ENCODE results near the gene SLC17A6. TPM values are rescaled to one million over a fixed set of nuclear protein-coding genes. Genes with fewer than 3 reads are reported as not detected.

The SLC17A6 gene
- total RNA-seq, 1 experiment from 2014 or later, result not detected

DNA sequence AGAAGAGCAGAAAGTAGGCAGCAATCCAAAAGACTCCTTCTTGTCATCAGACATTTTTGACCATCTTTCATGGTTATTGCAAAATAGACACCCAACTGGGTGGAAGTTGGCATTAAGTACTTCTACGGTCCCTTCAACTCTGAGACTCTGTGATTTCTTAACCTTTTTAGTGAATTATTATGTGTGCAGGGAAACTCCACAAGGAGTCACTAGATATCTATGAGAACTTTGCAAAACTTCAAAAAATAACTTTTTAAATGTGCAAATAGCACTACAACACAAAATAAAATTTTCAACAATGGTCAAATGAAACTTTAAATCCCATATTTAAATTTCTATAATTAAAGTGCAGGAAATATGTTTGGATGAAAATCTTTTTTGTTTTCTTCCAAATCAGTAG, 88.7 kb downstream of the SLC17A6 start:
- H3K27me3 ChIP-seq (ENCODE audit: control insufficient read depth, insufficient read depth, low read length), result no peaks in the 10 kb centered on the region; the same call in 1 of the 2 replicates
- DNase-seq, result no peak
- no peak overlapping the region for H3K4me3 ChIP-seq (ENCODE audit: insufficient read depth, low read depth, low read length)
- no peaks in the 10 kb centered on the region for H3K36me3 ChIP-seq (replicated peaks; ENCODE audit: control insufficient read depth, insufficient read depth, low read length)

Other genes starting within 250 kb of the SLC17A6 start
- gene ANO5, start 145.3 kb upstream of the SLC17A6 start, total RNA-seq (2014; rRNA removed; shearing (Covaris generic)), result 6.2 and 10.1 TPM in 2 replicates